Stimulated activated naive B cell treated with anti-CD40 and anti-IgM and Interleukin-4, amounts not matched to agents 10 μg/mL and 1 μg/mL and 100 μg/mL, for 72 hours (primary cell): ENCODE measurements around the gene FARS2.

Experiments
- ATAC-seq, 2 donors: fragments of 150-1000 bp; cut with Tn5 transposase; replicated peaks; 2 replicates each; pipeline ENCODE4 v1.10.0; 2021; ENCODE audit warnings: moderate library complexity in 1 of 2
- DNase-seq: peaks from one replicate; pipeline ENCODE4 v3.0.0; 2021
- H3K27ac Mint-ChIP-seq: one replicate; pipeline ENCODE4 v1.8.0; 2022; ENCODE audit warnings: mild to moderate bottlenecking, mixed read lengths
- H3K27me3 Mint-ChIP-seq, 2 donors: one replicate each; pipeline ENCODE4 v1.8.0; 2022; ENCODE audit warnings: mixed read lengths in 2 of 2
- H3K36me3 Mint-ChIP-seq, 2 donors: one replicate each; pipeline ENCODE4 v1.8.0; 2022; ENCODE audit warnings: mixed read lengths in 2 of 2, mild to moderate bottlenecking in 1 of 2
- H3K4me1 Mint-ChIP-seq, 2 donors: one replicate each; pipeline ENCODE4 v1.8.0; 2022; ENCODE audit warnings: mixed read lengths in 2 of 2, mild to moderate bottlenecking in 1 of 2
- H3K4me3 Mint-ChIP-seq, 2 donors: one replicate each; pipeline ENCODE4 v1.8.0; 2022; ENCODE audit warnings: mild to moderate bottlenecking in 2 of 2, mixed read lengths in 2 of 2, moderate library complexity in 1 of 2
- H3K9me3 Mint-ChIP-seq, 2 donors: one replicate each; pipeline ENCODE4 v1.8.0; 2022; ENCODE audit warnings: mixed read lengths in 2 of 2, mild to moderate bottlenecking in 1 of 2

Gene FARS2

DNA sequence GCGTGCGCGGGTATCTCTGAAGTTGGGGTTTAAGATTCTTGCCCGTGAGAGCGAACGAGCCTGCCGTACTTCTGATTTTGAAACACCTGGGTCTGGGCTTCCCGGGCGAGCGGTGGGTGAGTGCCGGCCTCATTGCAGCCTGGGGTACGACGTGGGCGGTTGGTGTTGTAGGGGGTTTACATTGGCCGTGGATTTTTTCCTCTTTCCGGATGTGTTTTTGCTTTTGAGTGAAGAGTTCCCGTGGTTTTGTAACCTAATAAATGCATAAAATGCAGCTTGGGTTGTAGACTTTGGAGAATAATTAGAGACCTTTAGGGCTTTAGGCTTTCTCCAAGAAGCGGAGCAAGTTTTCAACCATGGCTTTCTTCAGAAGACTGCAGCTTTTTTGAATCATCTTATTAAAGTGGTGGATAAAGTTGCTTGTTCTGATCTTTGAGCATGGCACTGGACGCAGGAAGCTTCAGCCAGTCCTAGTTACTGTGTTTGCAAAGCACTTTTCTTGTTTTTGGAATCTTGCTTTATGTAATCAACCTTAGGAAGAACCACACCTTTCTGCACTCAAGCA is 314 bp downstream of the FARS2 start:
- no peak for DNase-seq
- Mint-ChIP-seq H3K9me3 (no peaks in the 10 kb centered on the region), H3K27me3 (no peaks in the 10 kb centered on the region), H3K4me3 (peak overlapping the region; percentile 92 to 97), H3K4me1 (peaks cover 37% of the 10 kb centered on the region in 2 donors), H3K27ac (peak overlapping the region; percentile 100), H3K36me3 (peaks cover 18 to 34% of the 10 kb centered on the region in 2 donors)
- ATAC-seq, result no peak

DNA sequence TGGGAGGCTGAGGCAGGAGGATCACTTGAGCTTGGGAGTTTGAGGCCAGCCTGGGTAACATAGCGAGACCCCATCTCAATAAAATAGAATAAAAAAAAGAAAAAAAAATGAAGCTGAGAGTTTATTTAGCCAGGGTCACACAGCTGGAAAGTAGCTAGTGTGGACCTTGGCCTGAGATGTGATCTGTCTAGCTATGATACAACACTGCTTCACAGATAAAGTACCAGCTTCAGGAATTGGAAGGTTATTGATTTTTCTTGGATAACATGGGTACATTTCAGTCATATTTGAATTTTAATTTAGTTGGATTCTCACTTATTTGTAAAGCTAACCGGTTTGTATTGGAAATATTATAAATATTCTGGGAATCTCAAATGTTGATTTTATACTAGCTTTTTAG is 5.1 kb downstream of the FARS2 start:
- peaks cover 0 to 3% of the 10 kb centered on the region in 2 donors for H3K9me3 Mint-ChIP-seq
- ATAC-seq (no peak), DNase-seq (no peak)
- no peaks in the 10 kb centered on the region for H3K27me3 Mint-ChIP-seq
- H3K4me3 Mint-ChIP-seq, result no peak overlapping the region
- H3K4me1 Mint-ChIP-seq, result peaks cover 12 to 16% of the 10 kb centered on the region in 2 donors
- peaks cover 21 to 28% of the 10 kb centered on the region in 2 donors for H3K36me3 Mint-ChIP-seq
- H3K27ac Mint-ChIP-seq, result no peak overlapping the region

- Mint-ChIP-seq H3K27me3 (no peaks in the 10 kb centered on the region), H3K36me3 (peaks cover 30 to 43% of the 10 kb centered on the region in 2 donors), H3K27ac (no peak overlapping the region), H3K4me3 (no peak overlapping the region), H3K4me1 (peaks cover 13 to 28% of the 10 kb centered on the region in 2 donors), H3K9me3 (peaks cover 0 to 3% of the 10 kb centered on the region in 2 donors)
- ATAC-seq, result no peak
- DNase-seq, result no peak
Measured at GRCh38 chr6:5270093-5270680, 8.9 kb downstream of the FARS2 start.

DNA sequence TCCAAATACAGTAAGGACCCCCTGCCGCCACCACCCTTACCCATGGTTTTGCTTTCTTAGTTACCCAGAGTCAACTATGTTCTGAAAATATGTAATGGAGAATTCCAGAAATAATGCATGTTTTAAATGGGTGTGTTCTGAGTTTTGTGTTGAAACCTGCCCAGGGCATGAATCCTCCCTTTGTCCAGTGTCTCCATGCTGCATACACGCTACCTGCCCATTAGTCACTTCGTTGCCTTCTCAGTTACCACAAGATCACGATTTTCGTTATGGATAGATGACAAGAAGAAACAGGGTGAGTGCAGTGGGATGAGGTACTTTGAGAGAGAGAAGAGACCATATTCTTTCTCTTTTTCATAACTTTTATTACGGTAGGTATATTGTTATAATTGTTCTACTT is 10.6 kb downstream of the FARS2 start:
- no peak for DNase-seq
- ATAC-seq, result no peak
- Mint-ChIP-seq H3K9me3 (peaks cover 0 to 3% of the 10 kb centered on the region in 2 donors), H3K27me3 (no peaks in the 10 kb centered on the region), H3K27ac (no peak overlapping the region), H3K4me1 (peaks cover 8 to 20% of the 10 kb centered on the region in 2 donors), H3K4me3 (no peak overlapping the region), H3K36me3 (peaks cover 25 to 36% of the 10 kb centered on the region in 2 donors)

- Mint-ChIP-seq H3K4me1 (peaks cover 16 to 36% of the 10 kb centered on the region in 2 donors), H3K36me3 (peaks cover 17 to 34% of the 10 kb centered on the region in 2 donors), H3K27me3 (no peaks in the 10 kb centered on the region), H3K27ac (no peak overlapping the region), H3K4me3 (no peak overlapping the region), H3K9me3 (peaks cover 3 to 4% of the 10 kb centered on the region in 2 donors)
- ATAC-seq, result no peak
- DNase-seq, result no peak
Measured at GRCh38 chr6:5274231-5274630, 12.9 kb downstream of the FARS2 start.

DNA sequence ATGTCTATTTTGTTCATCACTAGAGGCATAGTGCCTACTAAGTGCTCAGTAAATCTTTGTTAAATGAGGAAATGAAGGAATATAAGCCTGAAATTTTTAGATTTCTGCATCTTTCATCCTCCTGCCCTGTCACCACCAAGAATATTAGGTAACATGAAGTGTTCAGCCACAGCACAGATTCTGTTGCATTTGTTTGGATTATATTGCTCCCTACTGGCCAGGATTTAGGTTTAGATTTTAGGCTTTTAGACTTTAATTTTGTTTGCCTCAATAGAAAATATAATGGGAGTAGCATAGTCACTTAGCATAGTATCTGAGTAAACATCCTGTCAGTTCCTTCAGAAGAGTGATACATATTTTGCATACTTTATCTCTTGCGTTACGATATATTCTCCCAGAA is 14.2 kb downstream of the FARS2 start:
- DNase-seq (no peak), ATAC-seq (no peak)
- H3K27me3 Mint-ChIP-seq, result no peaks in the 10 kb centered on the region
- H3K9me3 Mint-ChIP-seq, result peaks cover 3 to 4% of the 10 kb centered on the region in 2 donors
- H3K27ac Mint-ChIP-seq, result no peak overlapping the region
- peaks cover 22 to 44% of the 10 kb centered on the region in 2 donors for H3K4me1 Mint-ChIP-seq
- H3K36me3 Mint-ChIP-seq, result peaks cover 17 to 44% of the 10 kb centered on the region in 2 donors
- H3K4me3 Mint-ChIP-seq, result no peak overlapping the region

DNA sequence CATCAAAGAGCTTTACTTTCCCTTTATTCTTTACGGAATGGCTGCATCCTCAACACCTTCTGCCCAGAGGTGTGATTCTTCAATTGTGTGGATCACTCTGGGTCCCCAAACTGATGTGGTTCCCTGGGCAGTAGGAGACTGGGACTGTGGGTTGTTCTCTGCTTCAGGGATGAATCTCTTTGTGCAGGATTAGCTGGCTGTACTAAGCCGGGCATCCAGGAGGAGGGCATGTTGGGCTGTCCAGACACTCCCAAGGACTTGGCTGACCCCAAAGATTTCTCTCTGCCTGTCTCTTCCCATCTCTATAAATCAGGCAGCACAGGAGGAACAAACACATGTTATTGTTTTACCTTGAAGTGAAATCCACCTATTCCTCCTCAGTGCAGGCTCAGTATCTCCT is 15.3 kb downstream of the FARS2 start:
- Mint-ChIP-seq H3K27ac (no peak overlapping the region), H3K36me3 (peaks cover 15 to 37% of the 10 kb centered on the region in 2 donors), H3K9me3 (peaks cover 3 to 4% of the 10 kb centered on the region in 2 donors), H3K27me3 (no peaks in the 10 kb centered on the region), H3K4me1 (peaks cover 22 to 41% of the 10 kb centered on the region in 2 donors), H3K4me3 (no peak overlapping the region)
- ATAC-seq (no peak), DNase-seq (no peak)

- H3K27ac Mint-ChIP-seq, result peak overlapping the region; percentile 92
Measured at GRCh38 chr6:5277589-5277988, 16.3 kb downstream of the FARS2 start.

DNA sequence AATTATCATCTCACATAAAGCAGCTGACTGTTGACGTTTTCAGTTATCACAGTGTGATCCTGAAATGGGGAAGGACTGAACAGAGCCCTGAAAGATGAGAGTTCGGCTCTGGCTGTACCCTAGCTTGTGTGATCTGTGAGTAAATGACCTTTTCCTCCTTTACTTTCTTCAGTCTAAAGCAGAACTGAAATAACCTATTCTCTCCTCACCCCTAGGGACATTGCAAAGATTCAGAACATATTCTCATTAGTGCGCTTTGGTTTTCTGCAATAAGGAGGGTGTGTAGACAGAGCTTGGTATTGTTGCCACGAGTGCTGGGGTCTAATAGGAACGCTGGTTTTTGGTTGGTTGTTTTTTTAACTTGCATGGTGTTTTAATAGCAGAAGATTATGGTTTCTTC is 16.7 kb downstream of the FARS2 start:
- Mint-ChIP-seq H3K27ac (peak overlapping the region; percentile 92), H3K4me3 (peak overlapping the region; percentile 59 to 75), H3K4me1 (peaks cover 29 to 36% of the 10 kb centered on the region in 2 donors), H3K36me3 (peaks cover 6 to 35% of the 10 kb centered on the region in 2 donors), H3K27me3 (no peaks in the 10 kb centered on the region), H3K9me3 (peaks cover 3 to 4% of the 10 kb centered on the region in 2 donors)
- DNase-seq, result no peak
- peak; percentile 91 to 95 for ATAC-seq

More at GRCh38 chr6:5277589-5277988, 16.3 kb downstream of the FARS2 start:
- peaks cover 10 to 39% of the 10 kb centered on the region in 2 donors for H3K36me3 Mint-ChIP-seq
- peak overlapping the region in 1 of 2 donors; percentile 59 for H3K4me3 Mint-ChIP-seq
- peaks cover 3 to 4% of the 10 kb centered on the region in 2 donors for H3K9me3 Mint-ChIP-seq
- peaks cover 28 to 41% of the 10 kb centered on the region in 2 donors for H3K4me1 Mint-ChIP-seq
- H3K27me3 Mint-ChIP-seq, result no peaks in the 10 kb centered on the region
- ATAC-seq, result no peak
- DNase-seq, result no peak

DNA sequence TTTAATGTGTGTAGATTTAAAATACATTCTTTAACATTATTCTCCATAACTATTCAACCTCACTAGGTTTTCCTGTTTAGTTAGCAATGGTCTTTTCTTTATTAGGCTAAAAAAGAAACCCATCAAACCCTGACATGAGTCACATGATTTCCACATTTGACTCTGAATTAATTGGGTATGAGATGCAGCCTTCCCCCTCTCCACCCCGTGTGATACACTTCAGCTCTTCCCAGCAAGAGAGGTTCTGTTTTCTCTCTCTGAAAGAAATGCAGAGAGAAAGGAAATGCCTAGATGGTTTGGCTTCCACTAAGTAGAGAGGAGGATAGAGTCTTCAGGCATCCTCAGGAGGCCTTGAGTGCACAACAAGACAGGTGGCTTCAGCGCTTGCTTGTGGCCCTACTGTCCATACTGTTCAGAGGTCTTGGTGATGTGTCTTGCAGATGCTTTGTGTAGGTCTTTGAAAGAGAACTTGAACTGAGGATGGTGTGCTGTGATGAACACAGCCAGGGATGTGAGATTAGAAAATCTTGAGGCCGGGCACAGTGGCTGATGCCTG is 17.3 kb downstream of the FARS2 start:
- DNase-seq, result no peak
- peak; percentile 47 to 51 for ATAC-seq
- Mint-ChIP-seq H3K9me3 (peaks cover 3 to 4% of the 10 kb centered on the region in 2 donors), H3K36me3 (peaks cover 6 to 29% of the 10 kb centered on the region in 2 donors), H3K27ac (peak overlapping the region; percentile 96), H3K27me3 (no peaks in the 10 kb centered on the region), H3K4me3 (peak overlapping the region; percentile 63 to 81), H3K4me1 (peaks cover 24 to 30% of the 10 kb centered on the region in 2 donors)

DNA sequence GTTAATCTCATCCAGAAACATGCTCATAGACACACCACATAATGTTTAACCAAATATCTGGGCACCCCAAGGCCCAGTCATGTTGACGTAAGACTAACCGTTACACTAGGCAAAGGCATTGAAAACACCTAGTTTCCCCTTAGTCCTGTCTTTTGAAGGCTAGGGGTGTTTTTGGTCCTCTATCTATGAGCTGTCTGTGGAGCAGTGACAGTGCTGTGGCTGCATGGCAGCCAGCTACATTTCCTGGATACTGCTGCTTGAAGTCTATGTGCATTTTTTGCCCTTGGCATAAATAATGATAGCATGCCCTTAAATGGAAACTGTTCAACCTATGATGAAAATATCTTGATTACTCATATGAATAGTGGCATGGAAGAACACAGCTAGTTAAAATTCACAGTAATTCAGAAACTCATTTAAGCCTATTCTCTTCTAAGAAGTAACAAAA is 18.6 kb downstream of the FARS2 start:
- ATAC-seq, result peak; percentile 69 to 75

GRCh38 chr6:5280920-5281319 is 19.6 kb downstream of the FARS2 start:
- ATAC-seq (no peak), DNase-seq (no peak)
- Mint-ChIP-seq H3K27me3 (no peaks in the 10 kb centered on the region), H3K4me1 (peaks cover 39 to 51% of the 10 kb centered on the region in 2 donors), H3K36me3 (peaks cover 9 to 35% of the 10 kb centered on the region in 2 donors), H3K27ac (no peak overlapping the region), H3K4me3 (no peak overlapping the region), H3K9me3 (peaks cover 3 to 4% of the 10 kb centered on the region in 2 donors)

More for the DNA sequence above, 18.6 kb downstream of the FARS2 start:
- H3K4me1 Mint-ChIP-seq, result peaks cover 29 to 41% of the 10 kb centered on the region in 2 donors
- peak overlapping the region; percentile 88 for H3K27ac Mint-ChIP-seq
- peak overlapping the region; percentile 17 to 48 for H3K4me3 Mint-ChIP-seq
- H3K36me3 Mint-ChIP-seq, result peaks cover 7 to 32% of the 10 kb centered on the region in 2 donors
- no peaks in the 10 kb centered on the region for H3K27me3 Mint-ChIP-seq
- H3K9me3 Mint-ChIP-seq, result peaks cover 3 to 4% of the 10 kb centered on the region in 2 donors
- no peak for DNase-seq

- Mint-ChIP-seq H3K36me3 (peaks cover 13 to 35% of the 10 kb centered on the region in 2 donors), H3K4me3 (no peak overlapping the region), H3K4me1 (peaks cover 44 to 61% of the 10 kb centered on the region in 2 donors), H3K27me3 (no peaks in the 10 kb centered on the region), H3K9me3 (peaks cover 3 to 4% of the 10 kb centered on the region in 2 donors), H3K27ac (no peak overlapping the region)
- no peak for ATAC-seq
- no peak for DNase-seq
Measured at GRCh38 chr6:5282191-5282623, 20.9 kb downstream of the FARS2 start.

DNA sequence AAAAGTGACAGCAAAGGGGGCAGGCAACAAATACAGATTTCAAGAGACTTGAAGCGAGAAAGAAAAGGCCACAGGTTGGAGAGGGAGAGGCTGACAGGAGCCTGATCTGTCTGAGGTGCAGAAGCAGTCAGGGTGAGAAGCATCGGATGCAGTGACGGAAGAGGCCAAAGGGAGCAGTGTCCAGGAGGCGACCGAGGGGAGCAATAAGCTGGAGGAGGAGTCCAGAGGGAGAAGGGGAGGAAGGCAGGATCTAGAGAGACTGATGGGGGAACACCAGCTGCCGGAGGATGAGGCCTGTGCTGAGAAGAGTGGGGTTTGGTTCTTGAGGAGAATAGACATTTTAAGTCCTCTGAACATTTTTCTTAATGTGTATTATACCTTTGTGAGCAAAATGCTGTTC is 23.8 kb downstream of the FARS2 start:
- no peaks in the 10 kb centered on the region for H3K27me3 Mint-ChIP-seq
- DNase-seq (no peak), ATAC-seq (no peak)
- H3K4me1 Mint-ChIP-seq, result peaks cover 41 to 62% of the 10 kb centered on the region in 2 donors
- no peaks in the 10 kb centered on the region for H3K9me3 Mint-ChIP-seq
- H3K4me3 Mint-ChIP-seq, result no peak overlapping the region
- no peak overlapping the region for H3K27ac Mint-ChIP-seq
- peaks cover 13 to 20% of the 10 kb centered on the region in 2 donors for H3K36me3 Mint-ChIP-seq
